ENCODE results near the gene PNPLA7. TPM values are rescaled to one million over a fixed set of nuclear protein-coding genes. Genes with fewer than 3 reads are reported as not detected.
A peak's percentile ranks its signal among the peaks of the same experiment; 100 is the strongest.

Gene PNPLA7
- total and polyA plus RNA-seq, 11 donors: 0.78 to 10.1 (median 7.6) TPM

GRCh38 chr9:137454597-137455358 lies 95.4 kb downstream of the PNPLA7 start:
- Histone ChIP-seq H3K4me3 (peak overlapping the region in 10 of 12 donors; percentile 14 to 57 (median 50)), H3K9me3 (no peaks in the 10 kb centered on the region), H3K27ac (peak overlapping the region in 10 of 12 donors; percentile 21 to 70 (median 56)), H3K4me1 (peaks cover 3 to 38% (median 23%) of the 10 kb centered on the region in 12 donors), H3K36me3 (peaks cover 0 to 20% (median 3%) of the 10 kb centered on the region in 9 donors), H3K27me3 (no peaks in the 10 kb centered on the region)
- TF ChIP-seq CTCF (IDR thresholded peaks at IDR 0.05) (no peak), POLR2A (IDR thresholded peaks at IDR 0.05) (no peak)
- DNase-seq (peak in 4 of 5 donors; percentile 26 to 67 (median 50)), ATAC-seq (peak in 2 of 4 donors; percentile 4 to 37)
- intact Hi-C loops (cut with DNase I): no loop called here
- 59 to 71% (median 61%) methylated on average over 19 to 30 of the region's 30 CpGs for WGBS, 4 donors

DNA sequence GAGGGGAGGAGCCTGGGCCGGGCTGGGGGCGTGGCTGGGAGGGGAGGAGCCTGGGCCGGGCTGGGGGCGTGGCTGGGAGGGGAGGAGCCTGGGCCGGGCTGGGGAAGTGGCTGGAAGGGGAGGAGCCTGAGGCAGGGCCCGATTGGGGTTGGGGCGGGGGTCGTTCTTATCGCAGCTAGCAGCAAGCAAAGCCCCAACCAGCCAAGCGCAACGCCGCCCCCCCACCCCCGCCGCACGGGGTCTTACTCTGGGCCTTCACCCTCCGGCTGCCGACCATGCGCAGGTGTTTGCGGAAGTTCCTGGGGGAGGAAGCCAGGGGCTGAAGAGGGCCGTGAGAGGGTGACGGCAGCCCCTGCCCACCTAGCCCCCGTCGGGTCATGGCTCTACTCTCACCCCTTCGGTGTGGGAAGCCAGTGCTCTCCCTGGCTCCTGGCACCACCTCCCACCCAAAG lies 96.0 kb downstream of the PNPLA7 start:
- peaks cover 0 to 26% (median 3%) of the 10 kb centered on the region in 9 donors for H3K36me3 ChIP-seq
- TF ChIP-seq CTCF (IDR thresholded peaks at IDR 0.05): no peak
- TF ChIP-seq POLR2A (IDR thresholded peaks at IDR 0.05): no peak
- H3K27ac ChIP-seq: peak overlapping the region in 10 of 12 donors; percentile 21 to 70 (median 56)
- peak overlapping the region in 11 of 12 donors; percentile 14 to 57 (median 49) for H3K4me3 ChIP-seq
- no peaks in the 10 kb centered on the region for H3K27me3 ChIP-seq
- ATAC-seq (peak; percentile 10 to 59 (median 30)), DNase-seq (peak in 4 of 5 donors; percentile 60 to 78 (median 62))
- H3K9me3 ChIP-seq: no peaks in the 10 kb centered on the region
- H3K4me1 ChIP-seq: peaks cover 0 to 34% (median 18%) of the 10 kb centered on the region in 12 donors
- intact Hi-C loops (cut with DNase I): no loop called here
- WGBS, 4 donors: 19 to 31% (median 24%) methylated on average over 18 to 23 of the region's 24 CpGs

DNA sequence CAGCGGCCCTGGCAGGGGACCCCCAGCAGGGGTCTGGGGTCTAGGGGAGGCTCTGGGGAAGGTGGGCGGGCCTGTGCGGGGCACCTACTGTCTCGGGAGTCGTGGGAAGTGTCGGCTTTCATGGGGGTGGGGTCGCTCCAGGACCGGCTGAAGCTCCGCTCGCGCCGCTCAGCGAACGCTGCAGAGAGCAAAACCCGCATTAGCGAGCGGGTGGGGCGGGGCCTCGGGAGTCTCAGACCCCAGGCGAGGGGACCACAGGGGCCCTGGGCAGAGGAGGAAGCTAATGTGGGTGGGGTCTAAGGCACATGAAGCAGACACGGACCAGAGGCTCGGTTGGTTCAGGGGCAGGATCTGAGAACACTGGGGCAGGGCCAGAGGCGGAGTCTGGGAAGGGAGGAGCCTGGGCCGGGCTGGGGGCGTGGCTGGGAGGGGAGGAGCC lies 96.5 kb downstream of the PNPLA7 start:
- H3K27me3 ChIP-seq: no peaks in the 10 kb centered on the region
- peak overlapping the region in 9 of 12 donors; percentile 18 to 47 (median 38) for H3K4me3 ChIP-seq
- peaks cover 0 to 32% (median 17%) of the 10 kb centered on the region in 12 donors for H3K4me1 ChIP-seq
- peaks cover 0 to 29% (median 3%) of the 10 kb centered on the region in 9 donors for H3K36me3 ChIP-seq
- peak; percentile 70 to 89 (median 79) for DNase-seq
- no peak for TF ChIP-seq CTCF (IDR thresholded peaks at IDR 0.05)
- no peak for TF ChIP-seq POLR2A (IDR thresholded peaks at IDR 0.05)
- 30 to 46% (median 40%) methylated on average over 8 to 25 of the region's 25 CpGs for WGBS, 4 donors
- H3K9me3 ChIP-seq: no peaks in the 10 kb centered on the region
- ATAC-seq: peak; percentile 55 to 83 (median 69)
- no peak overlapping the region for H3K27ac ChIP-seq
- intact Hi-C loops (cut with DNase I): no loop called here
